Caco-2 (cell line): ENCODE results near the gene CTF1. TPM values are rescaled to one million over a fixed set of nuclear protein-coding genes. Genes with fewer than 3 reads are reported as not detected.

Experiments used
- BruUV-seq: library from RNA; stranded (reverse); fragments of 400-500 nt; replicated peaks from 2 replicates; lab custom pipeline; 2021; lab: Mats Ljungman, UMichigan
- CTCF ChIA-PET: fragments of 300-600 bp; sonication (Branson Sonifier 250); formaldehyde crosslinking; loops from one replicate; lab custom pipeline; 2022; ENCODE audit warnings: antibody characterized with exemption; lab: Charles Lee
- POLR2A ChIA-PET: fragments of 300-600 bp; sonication (Branson Sonifier 250); formaldehyde crosslinking; loops from one replicate; lab custom pipeline; 2022; ENCODE audit warnings: antibody characterized with exemption; lab: Charles Lee
- DNase-seq, 2 experiments: peaks; one replicate each; pipeline versions ENCODE4 v3.0.0 to v3.0.0-alpha.2; 2020 to 2022
- H3K27me3 ChIP-seq: replicated peaks from 2 replicates; pipeline ENCODE4 v1.6.0; 2011; ENCODE audit warnings: low read length; ENCODE audit not compliant: control insufficient read depth, insufficient read depth
- H3K36me3 ChIP-seq: 2 replicates; pipeline ENCODE4 v1.5.1; 2011; ENCODE audit warnings: low read length; ENCODE audit not compliant: control insufficient read depth, insufficient read depth
- H3K4me1 ChIP-seq: fragments of 250-450 bp; sonication (Bioruptor Pico); 2 replicates; pipeline ENCODE4 v1.5.1; 2020; ENCODE audit warnings: mild to moderate bottlenecking
- H3K4me3 ChIP-seq: 2 replicates; pipeline ENCODE4 v1.5.1; 2011; ENCODE audit warnings: low read depth, mild to moderate bottlenecking, control low read depth, low read length
- H3K9me3 ChIP-seq: fragments of 250-450 bp; sonication (Bioruptor Pico); 2 replicates; pipeline ENCODE4 v1.5.1; 2020; ENCODE audit warnings: mild to moderate bottlenecking, moderate library complexity
- H3K27ac Mint-ChIP-seq: one replicate; pipeline ENCODE4 v1.8.0; 2022; ENCODE audit warnings: mixed read lengths; ENCODE audit not compliant: unreplicated experiment
- H3K27me3 Mint-ChIP-seq: one replicate; pipeline ENCODE4 v1.8.0; 2022; ENCODE audit warnings: mixed read lengths; ENCODE audit not compliant: insufficient read depth, unreplicated experiment
- H3K36me3 Mint-ChIP-seq: one replicate; pipeline ENCODE4 v1.8.0; 2022; ENCODE audit warnings: mild to moderate bottlenecking, mixed read lengths; ENCODE audit not compliant: insufficient read depth, unreplicated experiment
- H3K4me1 Mint-ChIP-seq: one replicate; pipeline ENCODE4 v1.8.0; 2022; ENCODE audit warnings: low read depth, mixed read lengths; ENCODE audit not compliant: unreplicated experiment
- H3K4me3 Mint-ChIP-seq: one replicate; pipeline ENCODE4 v1.8.0; 2022; ENCODE audit warnings: mild to moderate bottlenecking, moderate library complexity, mixed read lengths; ENCODE audit not compliant: unreplicated experiment
- H3K9me3 Mint-ChIP-seq: one replicate; pipeline ENCODE4 v1.8.0; 2022; ENCODE audit warnings: mixed read lengths; ENCODE audit not compliant: unreplicated experiment
- CTCF ChIP-seq, 2 experiments: fragments of 200-600 bp in 1 of 2; IDR thresholded peaks; 1 replicate in 1 of 2; 2 replicates in 1 of 2; pipeline versions ENCODE4 v1.5.1 to v1.8.0; 2011 to 2022; ENCODE audit warnings: antibody characterized with exemption in 1 of 2, control low read depth in 1 of 2, inconsistent platforms in 1 of 2, low read depth in 1 of 2, low read length in 1 of 2, mild to moderate bottlenecking in 1 of 2, moderate library complexity in 1 of 2; ENCODE audit not compliant: insufficient read depth in 1 of 2, severe bottlenecking in 1 of 2, unreplicated experiment in 1 of 2
- intact Hi-C: fragments of 100-400 bp; cut with micrococcal nuclease; formaldehyde crosslinking; loops from one replicate; pipeline ENCODE4 v1.10.0; 2022; ENCODE audit not compliant: unreplicated experiment
- total RNA-seq: library from RNA; stranded (reverse); gene quantifications from 2 replicates; pipeline ENCODE4 v1.2.3, GENCODE V29; 2022

Gene CTF1
- total RNA-seq, 1 experiment from 2014 or later = 2.4 TPM

GRCh38 chr16:30941600-30942425 is 45.4 kb downstream of the CTF1 start:
- intact Hi-C loops = loop anchor here (1.0 kb wide), 1 partner anchor 98 kb away; no protein-coding TSS in a partner anchor
- Mint-ChIP-seq H3K4me1 (no peaks in the 10 kb centered on the region), H3K36me3 (peaks cover 63% of the 10 kb centered on the region), H3K9me3 (no peaks in the 10 kb centered on the region), H3K27me3 (no peaks in the 10 kb centered on the region), H3K4me3 (no peak overlapping the region), H3K27ac (no peak overlapping the region)
- TF ChIP-seq CTCF (IDR thresholded peaks at IDR 0.05; ENCODE audit: insufficient read depth in 1 of 2, low read depth in 1 of 2, low read length in 1 of 2, severe bottlenecking in 1 of 2, unreplicated experiment in 1 of 2) = peak; percentile 80 to 91
- H3K36me3 ChIP-seq = peaks cover 1% of the 10 kb centered on the region; the same call in 1 of the 2 replicates
- H3K4me1 ChIP-seq = peaks cover 7% of the 10 kb centered on the region; the same call in 1 of the 2 replicates
- no peaks in the 10 kb centered on the region for H3K27me3 ChIP-seq
- no TSS peak for BruUV-seq
- DNase-seq = peak; percentile 70 to 82
- no peaks in the 10 kb centered on the region for H3K9me3 ChIP-seq
- no peak overlapping the region for H3K4me3 ChIP-seq
- ChIA-PET CTCF (interaction anchor here (0.6 to 1.8 kb wide), 7 partner anchors 12 to 176 kb away, joined by 3 to 17 read pairs (median 4); partner anchors contain the start of genes CTF1 and KAT8), POLR2A (interaction anchor here (1.2 kb wide), 1 partner anchor 137 kb away, joined by 4 read pairs; no protein-coding TSS in a partner anchor)

- Mint-ChIP-seq H3K36me3 (peaks cover 67% of the 10 kb centered on the region), H3K4me3 (no peak overlapping the region), H3K9me3 (no peaks in the 10 kb centered on the region), H3K27ac (no peak overlapping the region), H3K27me3 (no peaks in the 10 kb centered on the region), H3K4me1 (no peaks in the 10 kb centered on the region)
- intact Hi-C loops = loop anchor here (1.0 kb wide), 1 partner anchor 98 kb away; no protein-coding TSS in a partner anchor
- no TSS peak for BruUV-seq
- H3K4me1 ChIP-seq = peaks cover 7% of the 10 kb centered on the region; the same call in 1 of the 2 replicates
- no peaks in the 10 kb centered on the region for H3K9me3 ChIP-seq
- H3K27me3 ChIP-seq = no peaks in the 10 kb centered on the region
- no peak overlapping the region for H3K4me3 ChIP-seq
- ChIA-PET CTCF (interaction anchor here (0.7 to 1.8 kb wide), 6 partner anchors 11 to 175 kb away, joined by 3 to 17 read pairs (median 4); partner anchors contain the start of genes CTF1 and KAT8), POLR2A (interaction anchor here (0.7 to 1.2 kb wide), 3 partner anchors 15 to 137 kb away, joined by 3 to 5 read pairs (median 4); no protein-coding TSS in a partner anchor)
- TF ChIP-seq CTCF (IDR thresholded peaks at IDR 0.05; ENCODE audit: insufficient read depth in 1 of 2, low read depth in 1 of 2, low read length in 1 of 2, severe bottlenecking in 1 of 2, unreplicated experiment in 1 of 2) = no peak
- H3K36me3 ChIP-seq = peaks cover 1% of the 10 kb centered on the region; the same call in 1 of the 2 replicates
- DNase-seq = no peak
These were observed 46.0 kb downstream of the CTF1 start for GRCh38 chr16:30942426-30942806.

DNA sequence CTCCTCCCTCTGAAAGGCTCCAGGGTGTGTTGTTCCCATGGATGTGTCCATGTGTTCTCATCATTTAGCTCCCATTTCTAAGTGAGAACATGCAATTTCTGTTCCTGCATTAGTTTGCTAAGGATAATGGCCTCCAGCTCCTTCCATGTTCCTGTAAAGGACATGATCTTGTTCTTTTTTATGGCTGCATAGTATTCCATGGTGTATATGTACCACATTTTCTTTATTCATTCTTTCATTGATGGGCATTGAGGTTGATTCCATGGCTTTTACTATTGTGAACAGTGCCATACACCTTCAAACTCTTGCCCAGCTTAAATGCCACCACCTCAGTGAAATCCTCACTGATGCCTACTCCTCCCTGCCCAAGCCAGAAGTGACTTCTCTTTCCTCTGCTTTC is 47.9 kb downstream of the CTF1 start:
- H3K27ac Mint-ChIP-seq = no peak overlapping the region
- Histone ChIP-seq H3K36me3 (peaks cover 1% of the 10 kb centered on the region; the same call in 1 of the 2 replicates), H3K27me3 (no peaks in the 10 kb centered on the region), H3K9me3 (no peaks in the 10 kb centered on the region), H3K4me3 (no peak overlapping the region), H3K4me1 (peaks cover 7% of the 10 kb centered on the region; the same call in 1 of the 2 replicates)
- BruUV-seq = no TSS peak
- no peak for DNase-seq
- no peak overlapping the region for H3K4me3 Mint-ChIP-seq
- H3K9me3 Mint-ChIP-seq = no peaks in the 10 kb centered on the region
- H3K4me1 Mint-ChIP-seq = no peaks in the 10 kb centered on the region
- H3K27me3 Mint-ChIP-seq = no peaks in the 10 kb centered on the region
- peaks cover 70% of the 10 kb centered on the region for H3K36me3 Mint-ChIP-seq
- ChIA-PET POLR2A (no interaction called here), CTCF (no interaction called here)
- intact Hi-C loops = no loop called here
- TF ChIP-seq CTCF (IDR thresholded peaks at IDR 0.05; ENCODE audit: insufficient read depth in 1 of 2, low read depth in 1 of 2, low read length in 1 of 2, severe bottlenecking in 1 of 2, unreplicated experiment in 1 of 2) = no peak
